ENCODE results near the gene UBE2D4.
"Not testable (repeated sequence)": the region's sequence is repeated elsewhere in the genome, so short reads cannot be mapped to it uniquely, and the experiment has no call there.

Gene UBE2D4

DNA sequence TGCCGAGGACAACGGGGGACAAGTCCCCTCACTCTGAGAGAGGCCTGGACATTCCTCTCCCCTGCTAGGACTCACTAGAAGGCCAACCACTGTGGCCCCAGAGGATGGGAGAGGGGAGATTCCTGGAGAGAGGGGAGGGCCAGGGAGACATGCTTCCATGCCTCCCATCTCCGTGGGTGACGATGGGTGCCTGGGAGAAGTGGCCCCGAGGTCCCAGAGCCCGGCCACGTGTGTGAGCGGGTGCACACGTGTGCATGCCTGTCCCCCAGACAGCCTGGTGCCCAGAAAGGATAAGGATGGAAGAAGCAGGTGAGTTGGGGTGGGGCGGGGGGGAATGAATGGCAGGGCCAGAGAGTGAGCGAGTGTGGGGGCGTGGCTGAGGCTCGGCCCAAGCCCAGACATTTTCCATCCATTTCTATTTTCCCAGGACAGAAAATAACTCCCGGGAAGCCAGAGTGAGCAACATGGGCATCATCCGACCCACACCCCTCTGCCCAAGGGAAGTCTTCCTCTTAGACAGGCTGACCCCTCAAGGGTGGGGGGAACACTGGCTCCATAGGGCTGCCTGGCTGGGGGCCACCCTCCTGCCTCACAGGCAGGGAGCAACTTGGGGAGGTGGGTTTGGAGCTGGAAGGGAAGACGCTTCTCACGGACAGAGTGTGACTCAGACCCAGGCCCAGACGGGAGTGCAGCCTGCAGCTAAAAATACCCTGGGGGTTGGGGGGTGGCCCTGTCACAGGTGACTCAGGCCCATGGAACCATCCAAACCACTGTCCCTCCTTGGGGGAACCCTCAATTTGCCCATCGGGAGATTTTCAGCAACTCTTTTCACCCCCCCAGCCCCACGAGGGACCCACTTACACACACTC lies 42.2 kb downstream of the UBE2D4 start:
- not testable (repeated sequence) for DNase-seq

DNA sequence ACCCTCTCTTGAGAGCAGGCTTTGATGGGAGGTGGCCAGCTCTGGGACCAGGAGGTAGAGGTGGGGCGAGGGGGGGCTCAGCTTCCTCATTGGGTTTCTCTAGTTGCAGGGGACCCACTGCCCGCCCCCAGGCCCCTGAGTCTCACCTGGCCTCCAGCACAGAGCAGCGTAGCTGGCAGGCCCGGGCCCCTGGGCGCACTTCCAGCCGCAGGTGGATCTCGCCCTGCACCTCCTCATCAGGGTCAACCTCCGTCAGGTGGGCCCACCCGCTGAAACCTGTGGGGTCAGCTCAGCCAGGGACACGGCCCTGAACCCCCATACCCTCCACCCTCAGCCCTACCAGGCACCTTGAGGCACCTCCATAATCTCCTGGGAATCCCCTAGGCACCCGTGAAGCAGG lies 43.4 kb downstream of the UBE2D4 start:
- DNase-seq, result not testable (repeated sequence)

DNA sequence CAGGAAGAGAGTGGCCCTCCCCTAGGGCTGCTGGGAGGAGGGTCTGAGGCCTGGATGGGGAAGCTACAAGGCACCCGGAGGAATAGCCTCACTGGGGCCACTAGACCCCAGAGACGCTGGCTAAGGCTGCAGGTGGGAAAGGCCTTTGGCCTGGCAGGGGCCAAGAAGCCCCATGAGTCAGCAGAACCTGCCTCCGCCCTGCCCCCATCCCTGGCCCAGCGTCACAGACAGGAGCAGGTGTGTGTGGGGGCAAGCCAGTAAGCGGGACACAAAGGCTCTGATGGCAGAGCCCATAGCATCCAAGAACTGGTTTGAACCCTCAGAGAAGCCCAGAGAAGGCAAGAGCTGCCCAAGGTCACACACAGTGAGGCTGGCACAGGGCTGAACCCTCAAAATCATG lies 44.5 kb downstream of the UBE2D4 start:
- not testable (repeated sequence) for DNase-seq

DNA sequence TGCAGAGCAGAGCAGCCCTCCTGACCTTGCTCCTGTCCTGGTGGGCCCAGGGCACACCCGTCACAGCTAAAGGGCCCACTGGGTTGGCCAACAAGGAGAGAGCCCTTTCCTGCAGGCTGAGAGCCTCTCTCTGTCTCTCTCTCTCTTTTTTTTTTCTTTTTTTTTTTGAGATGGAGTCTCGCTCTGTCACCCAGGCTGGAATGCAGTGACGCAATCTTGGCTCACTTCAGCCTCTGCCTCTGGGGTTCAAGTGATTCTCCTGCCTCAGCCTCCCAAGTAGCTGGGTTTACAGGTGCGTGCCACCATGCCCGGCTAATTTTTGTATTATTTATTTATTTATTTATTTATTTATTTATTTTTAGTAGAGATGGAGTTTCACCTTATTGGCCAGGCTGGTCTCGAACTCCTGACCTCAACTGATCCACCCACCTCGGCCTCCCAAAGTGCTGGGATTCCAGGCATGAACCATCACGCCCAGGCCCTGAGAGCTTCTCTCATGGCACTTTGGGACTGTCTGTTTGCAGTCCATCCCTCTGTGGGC lies 47.9 kb downstream of the UBE2D4 start:
- not testable (repeated sequence) for DNase-seq

DNA sequence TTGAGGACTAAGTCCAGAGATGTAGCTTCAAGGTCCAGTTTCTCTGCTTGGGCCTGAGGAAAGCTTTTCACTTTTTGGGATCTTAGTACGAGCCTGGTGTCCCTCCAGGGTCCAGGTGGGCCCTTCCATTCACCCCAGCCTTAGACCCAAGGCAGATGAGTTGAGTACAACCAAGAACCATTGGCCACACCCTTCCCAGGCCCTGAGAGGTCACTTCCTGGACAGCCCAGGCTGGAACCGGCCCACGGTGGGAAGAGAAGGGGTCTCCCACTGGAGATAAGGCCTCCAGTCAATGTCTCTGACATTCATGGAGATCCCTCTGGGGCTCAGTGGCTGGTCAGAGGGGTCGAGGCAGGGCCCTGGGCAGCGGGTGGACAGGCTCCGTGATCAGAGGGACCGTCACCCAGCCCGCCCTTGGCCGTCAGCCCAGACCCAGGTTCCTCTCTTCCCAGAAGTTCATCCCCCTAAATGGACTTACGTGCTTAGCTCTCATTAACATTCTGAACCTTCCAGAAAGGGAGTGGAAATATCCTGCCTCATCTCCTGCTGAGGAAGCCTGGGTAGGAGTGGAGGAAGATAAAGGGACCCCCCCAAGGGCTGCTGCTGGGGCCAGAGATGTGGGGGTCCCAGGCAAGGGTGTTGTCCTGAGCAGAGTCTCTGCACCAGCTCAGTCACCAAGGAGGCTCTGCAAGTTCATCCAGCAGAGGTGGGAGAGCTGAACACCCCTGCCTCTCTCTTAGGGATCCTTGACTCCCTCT lies 48.7 kb downstream of the UBE2D4 start:
- DNase-seq, result not testable (repeated sequence)

DNA sequence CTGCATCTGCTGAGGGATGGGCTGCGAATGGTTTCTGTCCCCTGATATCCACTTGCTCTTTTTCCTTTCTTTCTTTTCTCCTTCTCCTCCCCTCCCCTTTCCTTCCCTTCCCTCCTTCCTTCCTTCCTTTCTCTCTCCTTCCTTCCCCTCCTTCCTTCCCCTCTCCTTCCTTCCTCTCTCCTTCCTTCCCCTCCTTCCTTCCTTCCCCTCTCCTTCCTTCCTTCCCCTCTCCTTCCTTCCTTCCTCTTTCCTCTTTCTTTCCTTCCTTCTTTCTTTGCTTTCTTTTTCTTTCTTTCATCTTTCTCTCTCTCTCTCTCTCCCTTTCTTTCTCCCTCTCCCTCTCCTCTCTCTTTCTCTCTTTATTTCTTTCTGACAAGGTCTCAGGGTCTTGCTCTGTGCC lies 51.3 kb downstream of the UBE2D4 start:
- DNase-seq, result no peak

DNA sequence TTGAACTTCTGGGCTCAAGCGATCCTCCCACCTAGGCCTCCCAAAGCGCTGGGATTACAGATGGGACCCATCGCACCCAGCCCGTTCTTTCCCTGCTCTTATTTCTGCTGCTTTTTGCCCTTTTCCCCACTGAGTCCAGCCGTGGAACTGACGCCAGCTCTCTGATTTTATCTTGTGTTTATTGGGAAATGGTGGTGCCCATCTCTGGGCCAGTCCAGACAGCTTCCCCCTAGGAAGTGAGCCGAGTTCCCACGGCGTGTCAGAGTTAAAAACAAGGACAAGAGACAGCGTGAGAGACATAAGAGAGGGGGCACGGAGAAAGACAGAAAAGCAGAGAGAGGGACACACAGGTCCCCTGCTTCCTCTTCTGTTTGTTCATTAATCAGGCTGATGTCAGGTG lies 51.9 kb downstream of the UBE2D4 start:
- DNase-seq, result not testable (repeated sequence)

DNA sequence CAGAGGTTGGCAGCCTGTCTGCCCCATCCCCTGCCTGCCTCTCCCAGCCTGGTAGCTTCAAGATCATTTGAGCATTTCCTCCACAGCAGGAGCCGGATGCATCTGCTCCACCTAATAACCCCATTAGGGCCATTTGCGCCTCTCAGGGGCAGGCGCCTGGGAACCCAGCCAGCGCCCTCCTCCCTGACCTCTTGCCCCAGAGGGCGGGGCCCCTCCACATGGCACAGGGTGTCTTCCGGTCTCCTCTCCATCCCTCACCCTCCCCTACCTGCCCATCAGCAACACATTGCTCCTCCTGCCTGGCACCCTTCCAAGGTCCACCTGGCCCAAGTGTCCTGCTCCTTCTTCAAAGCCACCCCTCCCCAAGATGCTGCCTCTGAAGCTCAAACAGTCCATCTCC lies 56.6 kb downstream of the UBE2D4 start:
- not testable (repeated sequence) for DNase-seq

DNA sequence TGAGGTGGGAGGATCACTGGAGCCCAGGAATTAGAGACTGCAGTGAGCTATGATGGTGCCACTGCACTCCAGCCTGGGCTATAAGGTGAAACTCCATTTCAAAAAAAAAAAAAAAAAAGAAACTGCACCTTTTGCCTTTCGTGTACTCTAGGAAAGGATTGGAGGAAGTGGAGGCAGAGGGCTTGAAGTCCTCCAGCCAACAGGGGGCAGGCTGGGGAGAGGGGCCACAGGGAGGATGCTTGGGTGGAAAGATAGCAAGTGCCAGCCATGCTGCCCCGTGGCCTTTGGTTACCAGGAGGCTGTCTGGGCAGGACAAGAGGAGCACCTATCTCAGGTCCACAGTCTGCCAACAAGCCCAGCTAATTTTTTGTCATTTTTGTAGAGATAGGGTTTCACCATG lies 57.5 kb downstream of the UBE2D4 start:
- not testable (repeated sequence) for DNase-seq

DNA sequence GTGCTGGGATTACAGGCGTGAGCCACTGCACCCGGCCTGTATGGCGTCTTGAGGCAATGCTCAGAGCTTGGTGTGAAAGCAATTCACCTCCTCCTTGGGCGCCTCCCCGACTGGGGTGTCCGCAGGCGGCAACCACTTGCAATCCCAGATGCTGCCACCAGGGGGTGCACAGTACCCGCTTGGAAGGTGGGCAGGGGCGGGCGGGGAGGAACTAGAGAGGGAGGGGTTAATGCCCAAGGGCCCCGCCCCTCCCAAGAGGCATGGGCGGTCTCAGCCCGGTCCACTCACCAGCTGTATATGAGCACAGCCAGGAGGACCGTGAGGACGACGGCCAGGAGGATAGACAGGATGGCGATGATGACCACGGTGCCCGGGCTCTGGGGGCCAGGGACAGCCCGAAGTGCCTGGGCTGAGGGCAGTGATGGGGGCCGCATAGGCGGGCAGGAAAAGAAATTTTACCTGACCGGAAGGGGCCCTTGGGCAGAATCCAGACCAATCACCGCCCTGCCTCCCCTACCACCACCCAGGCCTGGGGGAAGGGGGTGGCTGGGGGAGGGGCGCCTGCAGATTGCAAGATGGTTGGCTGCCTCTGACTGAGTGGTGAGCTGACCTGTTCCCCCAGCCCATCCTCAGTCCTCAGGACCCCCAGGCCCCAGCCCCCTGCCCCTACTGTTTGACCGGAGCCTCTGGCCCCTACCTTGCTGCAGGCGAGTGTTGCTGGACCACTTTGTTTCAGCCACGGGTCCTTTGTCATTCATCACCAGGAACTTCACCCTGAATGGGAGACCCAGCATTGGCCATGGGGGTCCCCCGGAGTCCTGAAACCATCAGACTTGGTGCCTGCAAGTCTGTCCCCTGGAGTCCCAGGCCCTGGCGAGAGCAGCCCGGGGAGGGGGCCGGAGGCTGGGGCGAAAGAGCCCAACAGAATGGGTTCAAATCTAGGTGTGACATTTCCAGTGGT lies 59.9 kb downstream of the UBE2D4 start:
- DNase-seq, result not testable (repeated sequence)

DNA sequence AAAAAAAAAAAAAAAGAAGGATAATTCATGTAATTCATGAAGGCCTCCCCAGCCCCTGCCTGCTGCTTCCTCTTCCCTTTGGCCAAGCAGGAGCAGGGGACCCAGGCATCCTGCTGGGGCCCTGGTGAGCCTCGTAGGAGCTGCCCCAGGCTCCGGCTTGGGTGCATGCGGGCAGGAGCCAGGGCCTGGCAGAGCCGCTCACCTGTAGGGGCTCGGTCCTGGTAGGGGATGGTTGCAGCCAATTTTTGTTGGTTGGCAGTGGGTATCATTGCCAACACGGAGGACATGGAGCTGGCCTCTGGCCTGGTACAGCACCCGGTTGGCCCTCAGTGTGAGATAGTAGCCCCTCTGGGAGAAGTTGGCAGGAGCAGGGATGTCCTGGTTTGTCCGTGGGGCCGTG lies 61.2 kb downstream of the UBE2D4 start:
- DNase-seq, result not testable (repeated sequence)

DNA sequence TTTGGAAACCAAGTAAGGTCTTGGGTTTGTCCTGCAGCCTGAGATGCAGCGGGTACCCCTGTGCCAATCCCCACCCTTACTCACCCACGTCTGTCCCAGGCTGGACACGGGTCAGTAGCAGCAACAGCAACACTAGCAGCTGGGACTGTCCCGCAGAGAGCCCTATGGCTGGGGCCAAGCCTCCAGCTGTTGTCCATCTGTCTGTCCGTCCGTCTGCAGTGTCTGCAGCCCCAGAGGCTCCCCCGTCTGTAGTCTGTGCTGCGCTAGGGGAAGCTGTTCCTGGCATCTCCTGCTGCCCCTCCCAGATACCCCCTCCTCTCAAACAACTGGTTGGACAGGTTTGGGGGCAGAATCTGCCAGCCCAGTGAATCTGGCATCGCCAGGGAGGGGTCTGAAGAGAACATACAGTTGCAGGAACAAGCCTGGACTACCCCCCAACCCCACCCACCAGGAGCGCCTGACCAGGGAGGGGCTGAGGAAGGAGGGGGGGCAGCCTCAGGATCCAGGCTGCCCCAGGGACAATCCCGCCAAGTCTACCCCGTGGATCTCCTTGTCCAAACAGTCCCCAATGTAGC lies 63.9 kb downstream of the UBE2D4 start:
- DNase-seq, result not testable (repeated sequence)

DNA sequence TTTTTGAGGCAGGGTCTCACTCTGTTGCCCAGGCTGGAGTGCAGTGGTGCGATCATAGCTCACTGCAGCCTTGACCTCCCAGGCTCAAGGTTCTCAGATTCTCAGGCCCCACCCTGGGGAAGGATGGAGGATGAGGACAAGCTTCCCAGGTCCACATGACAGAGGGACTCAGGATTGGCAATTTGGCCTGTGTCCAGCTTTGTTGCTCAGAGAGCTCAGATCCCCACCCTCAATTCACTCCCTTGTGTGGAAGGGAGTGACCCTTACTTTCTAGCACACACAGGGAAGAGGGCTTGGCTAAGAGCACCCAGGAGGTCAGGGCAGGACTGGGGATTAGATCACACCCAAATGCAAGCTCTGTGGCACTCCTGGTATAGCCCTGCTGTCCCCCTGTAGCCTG lies 64.6 kb downstream of the UBE2D4 start:
- not testable (repeated sequence) for DNase-seq

DNA sequence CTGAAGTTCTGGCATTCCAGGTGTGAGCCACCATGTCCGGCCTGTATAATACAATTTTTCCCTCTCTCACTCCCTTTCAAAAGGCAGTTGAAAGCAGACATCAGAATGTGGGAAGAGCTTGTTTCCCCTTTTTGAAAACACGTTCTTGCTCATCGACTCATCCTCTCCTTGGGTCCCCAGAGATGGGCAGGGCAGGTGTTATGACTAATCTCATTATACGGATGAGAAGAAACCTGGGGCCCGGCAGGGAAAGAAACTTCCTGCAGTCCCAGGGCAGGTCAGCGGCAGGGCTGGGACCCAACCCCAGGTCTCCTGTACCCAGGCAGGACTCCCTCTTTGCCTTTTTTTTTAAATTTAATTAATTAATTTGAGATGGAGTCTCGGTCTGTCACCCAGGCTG lies 66.7 kb downstream of the UBE2D4 start:
- not testable (repeated sequence) for DNase-seq

DNA sequence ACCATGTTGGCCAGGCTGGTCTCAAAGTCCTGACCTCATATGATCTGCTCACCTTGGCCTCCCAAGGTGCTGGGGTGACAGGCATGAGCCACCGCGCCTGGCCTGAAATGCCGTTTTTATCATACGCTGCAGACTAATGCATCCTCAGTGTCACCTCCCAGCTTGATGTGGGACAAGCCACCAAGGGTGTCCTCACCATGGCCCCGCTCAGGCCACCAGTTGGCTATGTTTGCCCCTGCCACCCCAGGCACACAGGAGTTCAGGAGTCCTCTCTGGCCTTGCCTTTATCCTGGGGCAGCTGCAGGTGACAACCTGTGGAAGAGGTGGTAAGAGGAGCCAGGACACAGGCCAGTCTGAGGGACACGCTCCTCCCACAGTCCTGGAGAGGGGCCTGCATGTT lies 68.4 kb downstream of the UBE2D4 start:
- DNase-seq, result not testable (repeated sequence)

DNA sequence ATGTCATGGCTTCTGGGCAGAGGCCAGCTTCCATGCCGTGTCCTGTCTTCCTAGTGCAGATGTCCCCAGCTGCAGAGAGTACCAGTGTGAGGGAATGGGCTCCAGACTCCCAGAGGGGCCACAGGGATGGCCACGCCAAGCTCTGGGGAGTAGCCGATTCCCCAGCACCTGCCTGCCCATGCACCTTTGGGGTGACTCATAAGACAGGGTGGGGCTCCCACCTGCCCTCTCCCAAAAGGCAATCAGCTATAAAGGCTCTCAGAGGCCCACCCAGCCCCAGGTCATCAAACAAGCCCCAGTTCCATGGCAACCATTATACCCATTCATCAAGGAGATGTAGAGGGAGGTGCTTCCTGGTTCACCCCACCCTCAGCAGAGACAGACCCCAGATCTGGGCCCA lies 71.3 kb downstream of the UBE2D4 start, which contains the start of gene SPDYE1:
TSS of gene SPDYE1 (plus strand) at position 366 of the 400 bp plus-strand sequence. CDS start 2,053 bp downstream, outside the sequence.
- DNase-seq, result not testable (repeated sequence)

Data from NCI-H446 treated with DMSO at 0.1 percent for 48 hours (cell line).